GM19395 (cell line): ENCODE data around the gene C1orf167.

Source experiments
- ATAC-seq: cut with Tn5 transposase; IDR thresholded peaks from one replicate; pipeline ENCODE4 v1.9.1; 2021; ENCODE audit warnings: mild to moderate bottlenecking, moderate library complexity; ENCODE audit not compliant: unreplicated experiment

C1orf167 gene

GRCh38 chr1:11761988-11762406 is at the start of gene C1orf167:
Gene C1orf167, plus strand, starts transcription at chr1:11762193. Its CDS starts 2,208 bp downstream, at chr1:11764401.
- ATAC-seq = no peak

DNA sequence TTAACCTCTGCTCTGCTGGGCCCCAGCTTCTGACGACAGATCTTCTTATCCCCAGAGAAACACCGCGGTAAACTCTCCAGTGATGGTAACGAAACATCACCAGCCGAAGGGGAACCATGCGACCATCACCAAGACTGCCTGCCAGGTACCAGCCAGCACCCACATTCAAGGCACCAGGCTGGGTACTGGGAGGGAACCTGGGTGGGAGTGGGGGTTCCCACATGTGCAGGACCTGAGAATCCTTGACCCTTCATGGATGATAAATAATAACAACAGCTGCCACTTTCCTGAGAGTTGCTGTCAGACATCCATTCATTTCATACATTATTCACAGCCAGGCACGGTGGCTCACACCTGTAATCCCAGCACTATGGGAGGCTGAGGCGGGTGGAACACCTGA is 49.7 kb upstream of the C1orf167 start:
- no peak for ATAC-seq

DNA sequence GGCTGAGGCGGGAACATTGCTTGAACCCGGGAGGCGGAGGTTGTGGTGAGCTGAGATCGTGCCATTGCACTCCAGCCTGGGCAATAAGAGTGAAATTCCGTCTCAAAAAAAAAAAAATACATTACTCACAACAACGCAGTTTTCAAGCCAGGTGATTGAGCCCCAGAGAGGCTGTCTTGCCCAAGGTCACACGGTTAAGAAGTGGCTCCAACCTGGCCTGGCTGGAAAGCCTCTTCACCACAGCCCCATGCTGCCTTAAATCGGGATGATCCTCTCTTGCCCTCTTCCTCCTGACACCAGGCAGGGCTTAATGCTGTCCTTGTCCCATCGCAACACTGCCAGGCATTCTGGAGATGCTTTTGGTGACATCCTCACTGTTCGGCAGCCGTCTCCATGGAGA is 48.9 kb upstream of the C1orf167 start:
- ATAC-seq = no peak

DNA sequence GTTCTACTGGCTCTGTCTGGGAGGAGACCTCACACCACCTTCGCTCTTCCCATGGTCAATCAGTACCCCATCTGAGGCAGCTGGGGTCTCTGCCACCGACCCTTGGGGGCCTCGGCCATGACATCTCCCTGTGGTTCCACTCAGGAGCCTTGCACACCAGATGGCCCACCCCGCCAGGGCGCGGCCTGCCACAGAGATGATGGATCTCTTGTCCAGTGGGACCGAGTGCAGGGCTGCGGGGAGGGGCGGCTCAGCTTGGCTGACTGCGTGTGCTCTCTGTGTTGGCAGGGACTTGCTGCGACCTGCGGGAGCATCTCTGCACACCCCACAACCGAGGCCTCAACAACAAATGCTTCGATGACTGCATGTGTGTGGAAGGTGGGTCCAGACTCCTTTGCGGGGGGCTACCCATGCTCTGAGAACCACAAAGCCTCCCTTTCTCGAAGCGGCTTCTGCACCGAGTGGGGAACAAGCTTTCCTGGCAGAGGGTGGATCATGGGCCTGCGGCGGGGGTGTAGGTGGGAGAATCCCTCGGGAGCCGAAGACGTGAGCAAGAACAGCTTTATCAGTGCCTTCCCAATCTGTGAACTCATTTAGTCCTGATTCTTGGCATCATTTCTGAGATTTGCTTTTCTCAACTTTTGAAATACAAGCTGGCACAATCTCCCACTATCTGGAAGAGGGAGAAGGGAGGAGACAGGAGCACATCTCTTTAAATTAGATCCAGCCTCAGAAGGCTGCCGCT is 47.0 kb upstream of the C1orf167 start:
- no peak for ATAC-seq

GRCh38 chr1:11719313-11720032 is 42.5 kb upstream of the C1orf167 start:
- ATAC-seq = peak; percentile 65

DNA sequence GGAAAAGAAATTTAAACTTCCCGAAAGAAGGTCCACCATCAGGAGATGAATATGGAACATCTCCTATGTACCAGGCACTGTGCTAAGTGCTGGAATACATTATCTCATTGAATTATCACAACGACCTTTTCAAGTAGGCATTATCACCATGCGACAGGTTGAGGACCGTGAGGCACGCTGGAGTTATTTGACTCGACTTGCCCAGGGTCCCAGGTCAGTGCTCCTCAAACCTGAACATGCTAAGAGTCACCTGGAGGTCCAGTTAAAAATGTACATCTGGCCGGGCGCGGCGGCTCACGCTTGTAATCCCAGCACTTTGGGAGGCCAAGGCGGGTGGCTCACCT is 42.0 kb upstream of the C1orf167 start:
- ATAC-seq = no peak

GRCh38 chr1:11720525-11720924 is 41.5 kb upstream of the C1orf167 start:
- no peak for ATAC-seq

- ATAC-seq = no peak
These were observed 40.7 kb upstream of the C1orf167 start for GRCh38 chr1:11721311-11721710.

DNA sequence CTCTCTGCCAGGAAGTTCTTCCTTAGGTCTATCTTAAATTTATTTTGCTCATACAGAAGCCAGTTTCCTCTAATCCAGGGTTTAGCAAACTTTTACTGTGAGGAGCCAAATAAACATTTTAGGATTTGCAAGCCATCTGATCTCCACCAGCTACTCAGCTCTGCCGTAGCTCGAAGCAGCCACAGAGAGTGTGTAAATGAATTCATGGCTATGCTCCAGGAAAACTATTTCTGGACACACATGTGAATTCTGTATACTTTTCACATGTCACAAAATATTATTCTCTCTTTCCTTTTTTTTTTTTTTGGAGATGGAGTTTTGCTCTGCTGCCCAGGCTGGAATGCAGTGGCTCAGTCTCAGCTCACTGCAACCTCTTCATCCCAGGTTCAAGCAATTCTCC is 39.5 kb upstream of the C1orf167 start:
- no peak for ATAC-seq

- ATAC-seq = no peak
These were observed 36.4 kb upstream of the C1orf167 start for GRCh38 chr1:11725616-11726015.

DNA sequence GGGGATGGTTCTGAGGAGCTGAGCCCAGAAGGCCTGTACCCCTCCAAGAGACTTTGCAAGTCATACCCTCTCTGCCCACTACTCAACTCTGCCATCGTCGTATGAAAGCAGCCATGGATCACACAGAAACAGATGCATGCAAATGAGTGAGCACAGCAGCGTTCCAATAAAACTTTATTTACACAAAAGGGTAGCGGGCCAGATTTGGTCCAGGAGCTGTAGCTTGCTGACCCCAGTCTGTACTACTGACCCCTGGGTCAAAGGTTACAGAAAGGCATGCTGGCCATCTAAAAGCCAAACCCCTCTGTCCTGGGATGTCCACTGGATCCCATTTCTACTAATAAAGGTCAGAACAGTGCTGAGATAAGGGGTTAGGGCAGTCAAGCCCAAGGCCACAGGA is 34.9 kb upstream of the C1orf167 start:
- no peak for ATAC-seq

DNA sequence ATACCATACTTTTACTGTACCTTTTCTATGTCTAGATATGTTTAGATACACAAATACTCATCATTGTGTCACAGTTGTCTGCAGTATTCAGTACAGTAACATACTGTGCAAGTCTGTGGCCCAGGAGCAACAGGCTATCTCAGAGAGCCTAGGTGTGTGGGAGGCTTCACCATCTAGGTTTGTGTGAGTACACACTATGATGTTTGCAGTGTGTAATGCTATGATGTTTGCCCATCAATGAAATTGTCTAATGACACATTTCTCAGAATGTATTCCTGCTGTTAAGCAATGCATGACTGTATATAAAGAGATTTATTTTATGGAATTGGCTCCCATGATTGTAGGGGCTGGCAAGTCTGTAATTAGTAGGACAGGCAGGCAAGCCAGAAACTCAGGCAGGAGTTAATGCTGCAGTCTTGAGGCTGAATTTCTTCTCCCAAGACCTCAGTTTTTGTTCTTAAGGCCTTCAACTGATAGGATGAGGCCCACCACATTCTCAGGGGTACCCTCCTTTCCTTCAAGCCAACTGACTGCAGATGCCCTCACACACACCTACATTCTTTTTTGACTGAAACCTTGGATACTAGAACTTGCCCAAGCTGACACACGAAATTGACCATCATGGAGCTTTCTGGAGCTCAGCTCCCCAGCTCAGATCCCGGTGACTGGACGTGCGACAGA is 33.7 kb upstream of the C1orf167 start:
- no peak for ATAC-seq

- ATAC-seq = no peak
These were observed 32.9 kb upstream of the C1orf167 start for GRCh38 chr1:11729155-11729497.

DNA sequence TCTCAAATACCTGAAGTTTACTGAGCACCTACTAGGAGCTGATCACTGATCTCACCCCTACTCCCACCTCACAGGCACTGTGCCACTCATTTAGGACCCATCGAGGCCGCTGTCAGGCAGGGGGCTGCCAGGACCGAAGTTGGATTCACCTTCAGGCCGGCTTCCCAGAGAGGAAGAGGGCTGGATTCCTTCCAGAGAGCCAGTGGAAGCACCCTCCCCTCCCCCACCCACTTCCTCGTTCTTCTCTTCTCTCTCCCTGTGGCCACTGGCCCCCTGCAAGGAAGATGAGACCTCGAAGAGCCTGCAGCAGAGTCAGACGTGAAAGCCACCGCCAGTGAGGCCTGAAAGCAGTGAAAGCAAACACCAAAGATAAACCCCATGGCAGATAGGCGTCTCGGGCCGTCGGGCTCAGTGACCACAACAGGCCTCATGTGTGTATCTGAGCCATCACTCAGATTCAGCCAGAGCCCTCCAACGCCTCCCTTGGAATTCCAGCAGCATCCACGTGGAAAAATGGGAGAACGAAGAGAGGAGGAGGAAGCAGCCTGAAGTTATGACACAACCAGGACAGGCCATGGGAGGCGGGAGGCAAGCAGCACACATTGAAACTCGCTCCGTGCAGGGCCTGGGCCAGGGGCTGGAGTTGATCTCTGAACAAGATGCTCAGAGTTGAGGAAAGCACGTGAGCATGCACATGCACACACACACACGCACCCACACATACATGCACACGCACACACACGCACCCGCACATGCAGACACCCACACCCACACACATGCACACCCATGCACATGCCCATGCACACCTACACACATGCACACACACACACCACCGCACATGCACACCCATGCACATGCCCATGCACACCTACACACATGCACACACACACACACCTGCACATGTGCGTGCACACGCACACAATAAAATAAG is 32.2 kb upstream of the C1orf167 start:
- ATAC-seq = no peak

DNA sequence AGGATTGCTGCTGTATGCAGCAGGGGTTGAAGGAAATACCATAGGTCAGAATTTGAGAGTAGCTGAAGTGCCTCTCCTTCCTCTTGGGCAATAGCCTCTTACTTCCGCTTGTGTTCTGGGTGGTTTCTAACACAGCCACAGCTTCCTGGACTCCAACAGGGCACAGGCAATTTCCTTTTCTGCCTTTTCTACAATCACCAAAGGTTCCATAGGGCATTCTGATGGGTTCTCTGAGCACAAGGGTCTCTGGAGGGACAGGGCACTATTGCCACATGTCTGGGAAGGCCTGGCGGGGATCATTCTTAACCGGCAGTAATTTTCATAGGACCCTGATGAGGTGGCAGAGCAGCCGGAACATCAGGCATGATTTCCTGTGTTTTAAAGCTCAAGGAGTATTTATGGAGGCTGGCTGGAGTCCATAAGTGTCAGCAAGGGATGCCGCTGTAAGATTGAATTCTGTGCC is 31.5 kb upstream of the C1orf167 start:
- peak; percentile 57 for ATAC-seq

- ATAC-seq = no peak
These were observed 30.2 kb upstream of the C1orf167 start for GRCh38 chr1:11731691-11732283.

- no peak for ATAC-seq
These were observed 28.7 kb upstream of the C1orf167 start for GRCh38 chr1:11733306-11733705.

DNA sequence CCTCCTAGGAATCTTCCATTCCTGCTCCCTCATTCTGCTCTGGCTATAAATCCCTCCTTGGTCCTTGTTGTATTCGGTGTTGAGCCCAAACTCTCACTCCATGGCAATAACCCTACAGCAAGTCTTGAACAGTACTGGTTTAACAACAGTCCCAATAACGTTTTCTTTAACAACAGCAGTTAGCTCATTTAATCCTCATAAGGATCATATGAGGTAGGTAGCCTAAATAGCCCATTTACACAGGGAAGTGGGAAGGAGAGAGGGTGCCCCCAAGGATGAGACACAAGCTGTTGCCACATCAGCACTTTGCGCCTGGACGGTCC is 26.5 kb upstream of the C1orf167 start:
- ATAC-seq = no peak

DNA sequence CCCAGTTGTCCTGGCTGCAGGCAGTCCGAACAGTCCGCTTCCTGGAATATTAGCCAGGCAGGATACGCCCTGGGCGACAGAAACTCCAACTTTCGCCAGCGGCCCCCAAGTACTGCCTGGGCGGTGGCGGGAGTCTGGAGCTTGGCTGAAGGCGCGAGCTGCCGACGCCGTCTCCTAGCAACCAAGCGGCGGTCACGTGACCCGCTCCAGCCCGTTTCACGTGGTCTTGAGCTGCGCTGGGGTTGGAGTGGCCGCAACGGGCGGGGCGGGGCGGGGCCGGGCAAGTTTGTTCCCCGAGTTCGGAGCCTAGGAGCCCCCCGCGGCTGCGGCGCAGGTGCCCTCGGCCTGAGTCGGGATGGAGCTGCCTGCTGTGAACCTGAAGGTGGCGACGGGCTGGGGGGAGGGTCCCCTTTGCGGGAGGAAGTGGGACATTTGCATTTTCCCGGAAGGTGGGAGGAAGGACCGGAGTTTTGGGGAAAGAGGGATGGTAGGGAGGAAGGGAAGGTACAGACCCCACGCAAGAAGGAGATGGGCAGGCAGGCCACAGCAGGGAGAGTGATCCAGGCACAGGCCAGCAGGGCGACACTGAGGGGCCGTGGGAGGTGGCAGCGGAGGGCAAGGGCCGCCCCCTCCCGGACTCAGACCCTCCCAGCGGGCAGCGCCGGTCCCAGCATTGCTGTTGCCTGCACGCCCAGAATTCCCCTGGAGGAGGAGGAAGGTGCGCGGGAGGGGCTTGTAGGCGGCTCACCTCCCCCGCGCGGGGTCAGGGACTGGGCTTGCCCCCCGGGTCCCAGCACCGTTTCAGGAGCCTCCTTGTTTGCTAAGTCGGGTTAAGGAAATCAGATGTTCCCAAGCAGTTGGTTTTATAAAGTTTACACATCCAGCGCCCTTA is 25.9 kb upstream of the C1orf167 start, which contains the start of gene AGTRAP:
Gene AGTRAP, plus strand, starts transcription at position 283 of the 892 bp plus-strand sequence. Its CDS starts 73 bp downstream, at position 356.
- ATAC-seq = peak; percentile 66
